ENCODE results near the gene MIB2. TPM values are rescaled to one million over a fixed set of nuclear protein-coding genes. Genes with fewer than 3 reads are reported as not detected.

Gene MIB2
- total and polyA plus RNA-seq, 9 donors, result 1.8 to 110 (median 79.5) TPM

- peaks cover 8% of the 10 kb centered on the region for H3K27me3 ChIP-seq
- peaks cover 10% of the 10 kb centered on the region for H3K4me1 ChIP-seq (ENCODE audit: insufficient read depth)
- H3K4me3 ChIP-seq, result no peak overlapping the region
- no peak for TF ChIP-seq CTCF (IDR thresholded peaks at IDR 0.05)
- WGBS, 3 donors, result 80 to 88% (median 86%) methylated on average over 13 to 15 of the region's 15 CpGs
- H3K27ac ChIP-seq, result no peak overlapping the region
- H3K36me3 ChIP-seq, result no peaks in the 10 kb centered on the region
- H3K9me3 ChIP-seq, result no peaks in the 10 kb centered on the region
- intact Hi-C loops (cut with DNase I), result no loop called here
- DNase-seq, result no peak
Observed at GRCh38 chr1:1601564-1602303, 13.6 kb upstream of the MIB2 start.

- no peak overlapping the region for H3K27ac ChIP-seq
- 63 to 71% (median 67%) methylated on average over 18 of the region's 18 CpGs for WGBS, 3 donors
- DNase-seq, result no peak
- intact Hi-C loops (cut with DNase I), result no loop called here
- H3K27me3 ChIP-seq, result peaks cover 8% of the 10 kb centered on the region
- TF ChIP-seq CTCF (IDR thresholded peaks at IDR 0.05) (no peak), EP300 (IDR thresholded peaks at IDR 0.05) (no peak), POLR2A (IDR thresholded peaks at IDR 0.05) (no peak)
- H3K36me3 ChIP-seq, result no peaks in the 10 kb centered on the region
- peaks cover 9% of the 10 kb centered on the region for H3K4me1 ChIP-seq (ENCODE audit: insufficient read depth)
- no peak overlapping the region for H3K4me3 ChIP-seq
- no peaks in the 10 kb centered on the region for H3K9me3 ChIP-seq
Observed at GRCh38 chr1:1602304-1602967, 12.9 kb upstream of the MIB2 start.

GRCh38 chr1:1602968-1603506 is 12.3 kb upstream of the MIB2 start:
- 57 to 67% (median 64%) methylated on average over 10 to 13 of the region's 13 CpGs for WGBS, 3 donors
- no peak overlapping the region for H3K27ac ChIP-seq
- no peak overlapping the region for H3K4me3 ChIP-seq
- peaks cover 6% of the 10 kb centered on the region for H3K4me1 ChIP-seq (ENCODE audit: insufficient read depth)
- TF ChIP-seq POLR2A (IDR thresholded peaks at IDR 0.05), result no peak
- no peak for TF ChIP-seq CTCF (IDR thresholded peaks at IDR 0.05)
- no peak for TF ChIP-seq EP300 (IDR thresholded peaks at IDR 0.05)
- no peak for DNase-seq
- intact Hi-C loops (cut with DNase I), result no loop called here
- no peaks in the 10 kb centered on the region for H3K9me3 ChIP-seq
- peaks cover 8% of the 10 kb centered on the region for H3K27me3 ChIP-seq
- H3K36me3 ChIP-seq, result no peaks in the 10 kb centered on the region

- Histone ChIP-seq H3K4me1 (ENCODE audit: insufficient read depth) (peaks cover 6% of the 10 kb centered on the region), H3K36me3 (no peaks in the 10 kb centered on the region), H3K9me3 (no peaks in the 10 kb centered on the region), H3K4me3 (no peak overlapping the region), H3K27me3 (peaks cover 8% of the 10 kb centered on the region), H3K27ac (no peak overlapping the region)
- TF ChIP-seq CTCF (IDR thresholded peaks at IDR 0.05), result no peak
- TF ChIP-seq POLR2A (IDR thresholded peaks at IDR 0.05), result no peak
- TF ChIP-seq EP300 (IDR thresholded peaks at IDR 0.05), result no peak
- intact Hi-C loops (cut with DNase I), result no loop called here
- no peak for DNase-seq
- WGBS, 3 donors, result 60 to 70% (median 64%) methylated on average over 10 to 13 of the region's 13 CpGs
Observed at GRCh38 chr1:1603671-1604373, 11.5 kb upstream of the MIB2 start.

All from ovary (tissue), 9 donors.